Eye (tissue), 1 donor: ENCODE measurements around the gene CLSTN1.
A peak's percentile ranks its signal among the peaks of the same experiment; 100 is the strongest.

Experiments
- DNase-seq: peaks from one replicate; pipeline ENCODE4 v3.0.0-alpha.2; 2015

Gene CLSTN1

GRCh38 chr1:9850442-9851162, 26.8 kb upstream of the CLSTN1 start:
- no peak for DNase-seq

GRCh38 chr1:9849691-9850441, 26.1 kb upstream of the CLSTN1 start:
- no peak for DNase-seq

- DNase-seq: no peak
These were observed 24.3 kb upstream of the CLSTN1 start for GRCh38 chr1:9848022-9848421.

- DNase-seq: no peak
These were observed 23.5 kb upstream of the CLSTN1 start for GRCh38 chr1:9847269-9847668.

- DNase-seq: no peak
These were observed 22.9 kb upstream of the CLSTN1 start for GRCh38 chr1:9846611-9847171.

GRCh38 chr1:9845914-9846313, 22.1 kb upstream of the CLSTN1 start:
- no peak for DNase-seq

GRCh38 chr1:9844756-9845155, 21.0 kb upstream of the CLSTN1 start:
- no peak for DNase-seq

GRCh38 chr1:9844106-9844505, 20.3 kb upstream of the CLSTN1 start:
- DNase-seq: no peak

- DNase-seq: no peak
These were observed 19.8 kb upstream of the CLSTN1 start for GRCh38 chr1:9843576-9843945.

- DNase-seq: no peak
These were observed 19.2 kb upstream of the CLSTN1 start for GRCh38 chr1:9842781-9843575.

- DNase-seq: no peak
These were observed 18.4 kb upstream of the CLSTN1 start for GRCh38 chr1:9842073-9842711.

- DNase-seq: no peak
These were observed 17.7 kb upstream of the CLSTN1 start for GRCh38 chr1:9841460-9841859.

GRCh38 chr1:9840176-9840575, 16.4 kb upstream of the CLSTN1 start:
- DNase-seq: no peak

- DNase-seq: no peak
These were observed 15.2 kb upstream of the CLSTN1 start for GRCh38 chr1:9838946-9839345.

- no peak for DNase-seq
These were observed 12.8 kb upstream of the CLSTN1 start for GRCh38 chr1:9836632-9836960.

- DNase-seq: peak; percentile 75
These were observed 12.2 kb upstream of the CLSTN1 start for GRCh38 chr1:9835758-9836631.

GRCh38 chr1:9835404-9835757, 11.6 kb upstream of the CLSTN1 start:
- DNase-seq: no peak

GRCh38 chr1:9833632-9834031, 9.9 kb upstream of the CLSTN1 start:
- no peak for DNase-seq

GRCh38 chr1:9827558-9828185, 3.9 kb upstream of the CLSTN1 start:
- DNase-seq: no peak

- DNase-seq: no peak
These were observed 2.9 kb upstream of the CLSTN1 start for GRCh38 chr1:9826616-9827015.

GRCh38 chr1:9826087-9826486, 2.3 kb upstream of the CLSTN1 start:
- DNase-seq: no peak
